PC-3 (cell line): ENCODE results near the gene TAPT1. TPM values are rescaled to one million over a fixed set of nuclear protein-coding genes. Genes with fewer than 3 reads are reported as not detected.

Source experiments
- ATAC-seq: fragments of 200-7000 bp; cut with Tn5 transposase; 2 replicates; pipeline ENCODE4 v1.9.1; 2020; ENCODE audit warnings: mild to moderate bottlenecking, moderate library complexity
- BruUV-seq: library from RNA; stranded (reverse); fragments of 400-500 nt; replicated peaks from 2 replicates; lab custom pipeline; 2021; lab: Mats Ljungman, UMichigan
- CTCF ChIA-PET: fragments of 300-600 bp; sonication (Branson Sonifier 250); formaldehyde crosslinking; loops from one replicate; lab custom pipeline; 2022; ENCODE audit warnings: antibody characterized with exemption; lab: Charles Lee
- POLR2A ChIA-PET: fragments of 300-600 bp; sonication (Branson Sonifier 250); formaldehyde crosslinking; loops from one replicate; lab custom pipeline; 2022; ENCODE audit warnings: antibody characterized with exemption; ENCODE audit not compliant: unreplicated experiment; lab: Charles Lee
- DNase-seq: peaks from one replicate; pipeline ENCODE4 v3.0.0-alpha.2; 2015
- H2AFZ ChIP-seq: fragments of 300-600 bp; sonication (generic); 2 replicates; pipeline ENCODE4 v1.6.0; 2016; ENCODE audit warnings: antibody characterized with exemption, low read length
- H3F3A ChIP-seq: fragments of 300-600 bp; sonication (generic); one replicate; pipeline ENCODE4 v1.6.0; 2017; ENCODE audit warnings: antibody characterized with exemption, low read length, control low read depth, mild to moderate bottlenecking; ENCODE audit not compliant: unreplicated experiment
- H3K27ac ChIP-seq: fragments of 300-600 bp; sonication (generic); 2 replicates; pipeline ENCODE4 v1.5.1; 2016; ENCODE audit warnings: mild to moderate bottlenecking, low read length
- H3K27me3 ChIP-seq: fragments of 300-600 bp; sonication (generic); 2 replicates; pipeline ENCODE4 v1.6.1; 2016; ENCODE audit warnings: low read length, mixed read lengths
- H3K36me3 ChIP-seq: fragments of 300-600 bp; sonication (generic); 2 replicates; pipeline ENCODE4 v1.6.1; 2016; ENCODE audit warnings: low read depth, mixed run types, low read length, mixed read lengths
- H3K4me1 ChIP-seq: fragments of 300-600 bp; sonication (generic); 2 replicates; pipeline ENCODE4 v1.5.1; 2016; ENCODE audit warnings: low read length; ENCODE audit not compliant: insufficient read depth
- H3K4me2 ChIP-seq: fragments of 300-600 bp; sonication (generic); 2 replicates; pipeline ENCODE4 v1.6.0; 2016; ENCODE audit warnings: low read length
- H3K4me3 ChIP-seq: fragments of 300-600 bp; sonication (generic); 2 replicates; pipeline ENCODE4 v1.5.1; 2016; ENCODE audit warnings: mild to moderate bottlenecking, low read length, mixed read lengths
- H3K79me2 ChIP-seq: fragments of 300-600 bp; sonication (generic); 2 replicates; pipeline ENCODE4 v1.6.1; 2017; ENCODE audit warnings: low read length, mixed read lengths
- H3K9ac ChIP-seq: fragments of 300-600 bp; sonication (generic); 2 replicates; pipeline ENCODE4 v1.6.0; 2016; ENCODE audit warnings: mild to moderate bottlenecking, low read length
- H3K9me2 ChIP-seq: fragments of 300-600 bp; sonication (generic); replicated peaks from 2 replicates; pipeline ENCODE4 v1.6.1; 2016; ENCODE audit warnings: mixed run types, low read length, mixed read lengths
- H3K9me3 ChIP-seq: fragments of 300-600 bp; sonication (generic); 2 replicates; pipeline ENCODE4 v1.6.1; 2016; ENCODE audit warnings: low read length, mixed read lengths
- H4K20me1 ChIP-seq: fragments of 300-600 bp; sonication (generic); 2 replicates; pipeline ENCODE4 v1.6.1; 2016; ENCODE audit warnings: low read length, mixed read lengths
- EZH2 ChIP-seq: fragments of 300-600 bp; sonication (generic); IDR thresholded peaks from one replicate; pipeline ENCODE4 v1.6.1; 2017; ENCODE audit warnings: antibody characterized with exemption, mild to moderate bottlenecking, low read length; ENCODE audit not compliant: unreplicated experiment
- EZH2phosphoT487 ChIP-seq: fragments of 300-600 bp; sonication (generic); IDR thresholded peaks from 2 replicates; pipeline ENCODE4 v1.6.1; 2018; ENCODE audit warnings: mild to moderate bottlenecking, antibody characterized with exemption, low read length, borderline replicate concordance
- intact Hi-C: fragments of 100-400 bp; cut with micrococcal nuclease; formaldehyde crosslinking; loops from 2 replicates; pipeline ENCODE4 v1.9.0; 2023
- total RNA-seq: library from RNA; depleted of rRNA; stranded (reverse); fragments of >200 nt; gene quantifications from 2 replicates; pipeline ENCODE4 v1.2.3, GENCODE V29; 2014
- TF ChIP-seq, protein P1 (sequence below): fragments of 300-600 bp; sonication (generic); conservative IDR thresholded peaks from 2 replicates; pipeline ENCODE4 v1.5.1; 2017; ENCODE audit warnings: antibody characterized with exemption, low read depth, mild to moderate bottlenecking, low read length

Gene TAPT1
- total RNA-seq, 1 experiment from 2014 or later = 8.7 TPM

GRCh38 chr4:16124232-16124631 lies 102.0 kb downstream of the TAPT1 start:
- H3K36me3 ChIP-seq = no peaks in the 10 kb centered on the region
- ATAC-seq (no peak), DNase-seq (no peak)
- intact Hi-C loops = no loop called here
- H4K20me1 ChIP-seq = no peaks in the 10 kb centered on the region
- no peak overlapping the region for H3K4me2 ChIP-seq
- TF ChIP-seq EZH2phosphoT487 = no peak
- TF ChIP-seq, protein P1, sequence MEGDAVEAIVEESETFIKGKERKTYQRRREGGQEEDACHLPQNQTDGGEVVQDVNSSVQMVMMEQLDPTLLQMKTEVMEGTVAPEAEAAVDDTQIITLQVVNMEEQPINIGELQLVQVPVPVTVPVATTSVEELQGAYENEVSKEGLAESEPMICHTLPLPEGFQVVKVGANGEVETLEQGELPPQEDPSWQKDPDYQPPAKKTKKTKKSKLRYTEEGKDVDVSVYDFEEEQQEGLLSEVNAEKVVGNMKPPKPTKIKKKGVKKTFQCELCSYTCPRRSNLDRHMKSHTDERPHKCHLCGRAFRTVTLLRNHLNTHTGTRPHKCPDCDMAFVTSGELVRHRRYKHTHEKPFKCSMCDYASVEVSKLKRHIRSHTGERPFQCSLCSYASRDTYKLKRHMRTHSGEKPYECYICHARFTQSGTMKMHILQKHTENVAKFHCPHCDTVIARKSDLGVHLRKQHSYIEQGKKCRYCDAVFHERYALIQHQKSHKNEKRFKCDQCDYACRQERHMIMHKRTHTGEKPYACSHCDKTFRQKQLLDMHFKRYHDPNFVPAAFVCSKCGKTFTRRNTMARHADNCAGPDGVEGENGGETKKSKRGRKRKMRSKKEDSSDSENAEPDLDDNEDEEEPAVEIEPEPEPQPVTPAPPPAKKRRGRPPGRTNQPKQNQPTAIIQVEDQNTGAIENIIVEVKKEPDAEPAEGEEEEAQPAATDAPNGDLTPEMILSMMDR = no peak
- TF ChIP-seq EZH2 = no peak
- BruUV-seq = no TSS peak
- no peaks in the 10 kb centered on the region for H3K27me3 ChIP-seq
- H3K9me2 ChIP-seq = no peaks in the 10 kb centered on the region
- no peak overlapping the region for H3K27ac ChIP-seq
- no peaks in the 10 kb centered on the region for H3K4me1 ChIP-seq
- H3F3A ChIP-seq = no peaks in the 10 kb centered on the region
- no peaks in the 10 kb centered on the region for H3K79me2 ChIP-seq
- POLR2A ChIA-PET = no interaction called here
- H3K4me3 ChIP-seq = no peak overlapping the region
- H2AFZ ChIP-seq = no peak overlapping the region
- no peak overlapping the region for H3K9ac ChIP-seq
- H3K9me3 ChIP-seq = no peaks in the 10 kb centered on the region
- CTCF ChIA-PET = no interaction called here

DNA sequence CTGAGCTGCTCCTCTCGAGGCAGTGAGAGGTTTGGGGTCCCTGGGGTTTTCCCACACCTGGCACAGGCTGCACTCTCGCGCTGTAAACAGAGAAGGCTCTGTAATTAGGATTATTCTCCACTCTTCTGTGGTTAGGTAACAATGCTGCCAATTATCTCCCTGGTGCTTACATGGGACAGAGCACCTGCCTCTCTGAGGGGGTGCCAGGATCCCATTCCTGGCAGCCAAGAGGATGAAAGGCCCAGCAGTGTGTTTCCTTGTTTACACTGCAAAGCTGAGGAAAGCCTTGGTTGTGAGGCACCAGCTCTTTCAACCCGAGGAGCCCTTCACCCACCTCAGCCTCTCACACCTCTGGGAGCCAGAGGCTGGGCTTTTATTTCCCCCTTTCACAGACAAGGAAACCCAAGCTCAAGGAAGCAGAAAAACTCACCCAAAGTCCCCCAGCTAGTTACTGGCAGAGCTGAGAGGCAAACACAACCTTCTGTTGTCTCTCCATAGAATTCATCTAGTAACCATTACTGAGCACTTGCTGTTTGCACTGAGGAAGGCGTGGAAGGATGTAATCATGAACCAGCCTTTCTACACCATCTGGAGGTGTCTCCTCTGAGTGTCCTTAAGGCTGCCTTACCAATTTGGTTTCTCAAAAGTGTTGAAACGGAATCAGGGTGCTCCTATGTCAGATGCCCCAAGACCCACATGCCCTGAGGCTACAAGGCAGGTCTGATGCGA lies 102.8 kb downstream of the TAPT1 start:
- Histone ChIP-seq H3K9me2 (no peaks in the 10 kb centered on the region), H3K4me3 (no peak overlapping the region), H4K20me1 (no peaks in the 10 kb centered on the region), H3K9me3 (no peaks in the 10 kb centered on the region), H3K27ac (no peak overlapping the region), H3F3A (no peaks in the 10 kb centered on the region), H3K4me1 (no peaks in the 10 kb centered on the region), H3K36me3 (no peaks in the 10 kb centered on the region), H3K9ac (no peak overlapping the region), H3K79me2 (no peaks in the 10 kb centered on the region), H3K4me2 (no peak overlapping the region), H3K27me3 (no peaks in the 10 kb centered on the region), H2AFZ (no peak overlapping the region)
- CTCF ChIA-PET = no interaction called here
- TF ChIP-seq EZH2 = no peak
- TF ChIP-seq, protein P1 = no peak
- TF ChIP-seq EZH2phosphoT487 = no peak
- DNase-seq = no peak
- intact Hi-C loops = no loop called here
- POLR2A ChIA-PET = no interaction called here
- BruUV-seq = no TSS peak
- ATAC-seq = no peak

DNA sequence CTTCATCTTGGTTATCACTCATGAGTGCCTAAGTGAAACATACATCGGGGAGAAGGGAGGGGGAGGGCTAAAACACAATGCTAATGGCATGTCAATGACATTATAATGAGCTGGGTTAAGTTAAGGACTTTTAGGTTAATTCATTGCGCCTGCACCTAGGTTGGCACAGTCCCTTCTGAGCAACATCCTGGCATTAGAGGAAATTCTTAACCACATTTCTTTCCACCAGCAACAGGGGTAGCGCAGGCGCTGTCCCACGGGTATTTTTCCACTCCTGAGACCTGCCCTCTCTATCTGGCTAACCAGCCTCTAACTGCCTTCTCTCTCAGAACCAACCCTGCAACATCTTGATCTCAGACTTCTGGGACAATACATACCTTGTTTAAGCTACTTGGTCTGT lies 103.5 kb downstream of the TAPT1 start:
- ATAC-seq (no peak), DNase-seq (no peak)
- CTCF ChIA-PET = no interaction called here
- Histone ChIP-seq H2AFZ (no peak overlapping the region), H3K27me3 (no peaks in the 10 kb centered on the region), H3K4me3 (no peak overlapping the region), H3K36me3 (no peaks in the 10 kb centered on the region), H3K27ac (no peak overlapping the region), H3K9me2 (no peaks in the 10 kb centered on the region), H3K9ac (no peak overlapping the region), H3F3A (no peaks in the 10 kb centered on the region), H3K79me2 (no peaks in the 10 kb centered on the region), H3K9me3 (no peaks in the 10 kb centered on the region), H3K4me1 (no peaks in the 10 kb centered on the region), H3K4me2 (no peak overlapping the region), H4K20me1 (no peaks in the 10 kb centered on the region)
- BruUV-seq = no TSS peak
- TF ChIP-seq, protein P1 = no peak
- TF ChIP-seq EZH2 = no peak
- no peak for TF ChIP-seq EZH2phosphoT487
- intact Hi-C loops = no loop called here
- POLR2A ChIA-PET = no interaction called here
